ENCODE data around the gene MTMR2.

Gene MTMR2

GRCh38 chr11:95908826-95909225 lies 15.1 kb downstream of the MTMR2 start:
- no peak for TF ChIP-seq CTCF (IDR thresholded peaks at IDR 0.05; ENCODE audit: control insufficient read depth, insufficient read depth, low read depth, low read length, missing control alignments)
- no peak for DNase-seq (ENCODE audit: low read depth)
- no peak overlapping the region for H3K4me3 ChIP-seq (ENCODE audit: control insufficient read depth, low read depth, low read length)

- no peak overlapping the region for H3K4me3 ChIP-seq (ENCODE audit: control insufficient read depth, low read depth, low read length)
- no peak for DNase-seq (ENCODE audit: low read depth)
- TF ChIP-seq CTCF (IDR thresholded peaks at IDR 0.05; ENCODE audit: control insufficient read depth, insufficient read depth, low read depth, low read length, missing control alignments): no peak
These were observed 16.4 kb downstream of the MTMR2 start for GRCh38 chr11:95907476-95907875.

- no peak overlapping the region for H3K4me3 ChIP-seq (ENCODE audit: control insufficient read depth, low read depth, low read length)
- DNase-seq (ENCODE audit: low read depth): no peak
- TF ChIP-seq CTCF (IDR thresholded peaks at IDR 0.05; ENCODE audit: control insufficient read depth, insufficient read depth, low read depth, low read length, missing control alignments): no peak
These were observed 19.8 kb downstream of the MTMR2 start for GRCh38 chr11:95904009-95904650.

GRCh38 chr11:95898782-95899181 lies 25.1 kb downstream of the MTMR2 start:
- no peak overlapping the region for H3K4me3 ChIP-seq (ENCODE audit: control insufficient read depth, low read depth, low read length)
- DNase-seq (ENCODE audit: low read depth): no peak
- no peak for TF ChIP-seq CTCF (IDR thresholded peaks at IDR 0.05; ENCODE audit: control insufficient read depth, insufficient read depth, low read depth, low read length, missing control alignments)

- H3K4me3 ChIP-seq (ENCODE audit: control insufficient read depth, low read depth, low read length): no peak overlapping the region
- DNase-seq (ENCODE audit: low read depth): no peak
- TF ChIP-seq CTCF (IDR thresholded peaks at IDR 0.05; ENCODE audit: control insufficient read depth, insufficient read depth, low read depth, low read length, missing control alignments): no peak
These were observed 26.2 kb downstream of the MTMR2 start for GRCh38 chr11:95897731-95898130.

- DNase-seq (ENCODE audit: low read depth): no peak
- H3K4me3 ChIP-seq (ENCODE audit: control insufficient read depth, low read depth, low read length): no peak overlapping the region
- no peak for TF ChIP-seq CTCF (IDR thresholded peaks at IDR 0.05; ENCODE audit: control insufficient read depth, insufficient read depth, low read depth, low read length, missing control alignments)
These were observed 28.1 kb downstream of the MTMR2 start for GRCh38 chr11:95895815-95896214.
